HG02623 (cell line): ENCODE measurements around the gene MBP.
"Not testable (repeated sequence)": the region's sequence is repeated elsewhere in the genome, so short reads cannot be mapped to it uniquely, and the experiment has no call there.

Experiments
- ATAC-seq: cut with Tn5 transposase; IDR thresholded peaks from one replicate; pipeline ENCODE4 v1.9.1; 2021; ENCODE audit warnings: moderate library complexity; ENCODE audit not compliant: unreplicated experiment

The MBP gene

DNA sequence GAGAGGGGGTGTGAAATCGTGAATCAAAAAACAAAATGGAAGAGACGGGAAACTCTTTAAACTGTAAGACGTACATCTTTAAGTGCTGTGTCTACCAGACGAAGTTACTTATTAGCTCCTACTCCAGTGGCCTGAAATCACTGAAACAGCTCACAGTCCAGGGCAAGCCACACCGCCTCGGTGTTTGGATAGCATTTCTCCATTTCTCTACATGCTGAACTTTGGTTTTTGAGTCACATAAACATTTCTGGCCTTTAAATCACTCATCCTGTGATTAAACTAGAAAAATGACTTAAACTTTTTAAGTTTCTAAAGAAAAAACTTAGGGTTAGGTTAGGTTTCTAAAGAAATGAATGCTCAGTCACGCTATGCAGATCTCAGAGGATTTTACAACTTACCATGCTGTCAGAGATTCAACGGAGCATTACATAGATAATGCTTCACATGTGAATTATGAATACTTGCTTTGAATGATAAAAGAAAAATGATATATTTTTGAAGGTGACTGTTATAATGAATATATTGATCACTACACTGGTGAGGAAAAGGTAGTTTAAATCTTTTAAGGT is 138.4 kb downstream of the MBP start:
- no peak for ATAC-seq

DNA sequence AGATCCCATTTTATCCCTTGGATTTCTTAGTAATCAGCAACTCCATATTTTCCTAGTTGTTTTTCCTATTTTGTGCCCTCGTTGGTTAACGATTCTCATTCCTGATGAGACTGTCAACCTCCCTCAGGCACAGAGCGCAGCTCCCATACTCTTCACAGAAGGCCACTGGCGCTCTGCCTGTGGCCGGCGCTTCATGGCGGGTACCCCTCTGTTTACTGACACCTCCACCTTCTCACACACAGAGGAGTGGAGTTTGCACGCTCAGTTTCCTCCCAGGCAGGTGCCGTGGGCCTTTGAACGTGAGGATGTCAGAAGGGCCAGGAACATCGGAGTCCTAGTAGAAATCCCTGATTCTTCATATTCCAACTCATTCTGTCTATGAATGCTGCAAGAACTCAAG is 139.0 kb downstream of the MBP start:
- no peak for ATAC-seq

DNA sequence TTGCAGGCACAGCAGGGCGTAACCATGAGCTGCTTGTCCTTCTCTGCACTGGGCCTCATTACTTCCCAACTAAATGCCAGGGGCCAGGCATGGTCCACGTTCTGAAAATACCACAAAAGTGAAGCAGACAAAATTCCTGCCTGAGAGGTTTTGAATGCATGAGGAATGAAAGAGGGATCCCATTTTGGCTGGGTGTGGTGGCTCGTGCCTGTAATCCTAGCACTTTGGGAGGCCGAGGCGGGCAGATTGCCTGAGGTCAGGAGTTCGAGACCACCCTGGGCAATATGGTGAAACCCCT is 139.5 kb downstream of the MBP start:
- ATAC-seq = no peak

DNA sequence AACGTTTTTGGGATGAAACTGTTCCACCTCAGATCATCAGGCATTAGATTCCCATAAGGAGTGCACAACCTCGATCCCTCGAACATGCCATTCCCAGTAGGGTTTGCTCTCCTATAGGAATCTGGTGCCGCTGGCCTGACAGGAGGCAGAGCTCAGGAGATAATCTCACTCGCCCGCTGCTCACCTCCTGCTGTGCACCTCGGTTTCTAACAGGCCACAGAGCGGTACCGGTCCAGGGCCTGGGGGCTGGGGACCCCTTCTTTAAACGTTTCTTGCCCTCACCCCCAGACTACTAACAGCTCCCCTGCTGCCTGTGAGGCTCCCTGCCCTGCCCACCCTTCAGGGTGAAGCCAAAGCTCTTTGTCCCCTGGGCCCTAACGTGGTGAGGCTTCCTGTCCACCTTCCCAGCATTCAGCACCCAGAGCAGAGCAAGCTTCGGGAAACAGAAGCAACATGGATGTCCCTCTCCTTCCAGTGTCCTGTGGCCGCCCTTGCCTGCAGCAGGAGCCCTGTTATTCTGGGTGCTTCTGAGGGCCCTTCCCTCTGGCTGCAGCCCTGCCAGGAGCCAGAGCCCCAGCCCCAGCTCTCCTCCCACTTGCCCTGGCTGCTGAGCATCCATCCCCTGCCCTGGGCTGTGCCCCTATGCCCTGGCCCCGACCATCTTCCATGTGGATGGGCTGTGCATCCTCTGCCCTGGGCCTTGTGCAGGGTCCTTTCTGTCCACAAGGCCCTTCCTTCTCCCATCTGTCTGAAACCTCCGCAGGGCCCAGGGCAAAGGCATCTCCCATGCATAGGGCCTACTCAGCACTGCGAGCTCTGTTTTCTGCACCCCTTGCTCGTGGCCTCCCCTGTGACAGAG is 140.1 kb downstream of the MBP start:
- ATAC-seq = no peak

DNA sequence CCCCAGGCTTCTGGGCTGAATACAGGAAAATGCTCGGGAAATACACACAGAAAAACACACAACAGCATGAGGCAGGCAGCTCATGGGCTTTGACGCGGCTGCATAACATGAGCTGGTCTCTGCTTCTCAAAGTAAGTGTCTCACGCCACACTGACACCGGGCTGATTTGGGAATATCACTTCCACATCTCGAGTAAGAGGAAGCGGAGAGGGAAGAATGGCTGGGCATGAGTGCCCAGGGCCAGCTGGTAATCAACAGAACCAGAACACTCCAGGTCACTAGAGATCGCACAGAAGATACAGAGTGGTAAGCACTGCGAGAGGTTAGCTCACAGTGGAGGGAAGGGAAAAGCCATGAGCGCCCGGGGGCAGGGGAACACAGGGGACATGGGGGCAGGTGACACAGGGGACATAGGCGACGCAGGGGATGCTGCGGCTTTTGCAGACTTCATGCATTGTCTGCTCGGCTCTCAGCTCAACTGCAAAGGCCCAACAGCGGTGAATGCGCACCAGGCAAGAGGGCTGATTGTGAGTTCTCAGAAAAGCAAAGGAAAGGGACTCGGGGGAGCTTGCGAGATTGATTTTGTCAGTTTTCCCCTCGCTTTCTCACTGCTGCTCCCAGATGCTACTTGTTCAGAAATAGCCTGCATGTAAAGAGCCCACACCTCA is 141.4 kb downstream of the MBP start:
- ATAC-seq = no peak

DNA sequence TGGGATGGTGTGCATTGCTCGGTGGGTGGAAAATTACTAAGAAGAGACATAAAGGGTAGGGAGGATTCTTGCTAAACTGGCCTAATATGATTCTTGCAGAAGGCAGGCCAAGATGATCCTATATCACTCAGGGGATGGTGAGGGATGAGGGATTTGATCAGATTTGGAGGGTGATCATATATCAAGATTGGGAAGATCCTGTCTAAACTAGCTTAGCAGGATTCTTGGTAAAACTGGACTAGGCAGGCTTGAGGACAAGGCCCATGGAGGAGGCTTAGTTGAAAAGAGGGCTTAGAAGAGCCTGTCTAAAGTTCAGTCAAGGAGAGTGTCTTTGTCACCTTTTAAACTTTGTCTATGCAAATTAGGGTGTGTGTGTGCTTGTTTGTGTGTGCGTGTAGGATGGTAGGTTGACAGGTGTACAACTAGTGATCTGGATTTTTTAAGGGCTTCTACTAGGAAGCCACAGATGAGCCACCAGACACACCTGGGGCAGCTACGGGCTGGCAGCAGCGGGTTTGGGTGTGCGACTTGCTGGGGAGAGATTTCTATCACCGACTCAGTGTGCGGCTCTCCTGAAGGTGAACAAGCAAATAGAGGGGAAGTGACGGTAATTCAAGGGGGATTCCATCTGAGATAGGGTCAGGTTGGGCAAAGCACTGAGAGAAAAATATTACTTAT is 142.1 kb downstream of the MBP start:
- not testable (repeated sequence) for ATAC-seq

DNA sequence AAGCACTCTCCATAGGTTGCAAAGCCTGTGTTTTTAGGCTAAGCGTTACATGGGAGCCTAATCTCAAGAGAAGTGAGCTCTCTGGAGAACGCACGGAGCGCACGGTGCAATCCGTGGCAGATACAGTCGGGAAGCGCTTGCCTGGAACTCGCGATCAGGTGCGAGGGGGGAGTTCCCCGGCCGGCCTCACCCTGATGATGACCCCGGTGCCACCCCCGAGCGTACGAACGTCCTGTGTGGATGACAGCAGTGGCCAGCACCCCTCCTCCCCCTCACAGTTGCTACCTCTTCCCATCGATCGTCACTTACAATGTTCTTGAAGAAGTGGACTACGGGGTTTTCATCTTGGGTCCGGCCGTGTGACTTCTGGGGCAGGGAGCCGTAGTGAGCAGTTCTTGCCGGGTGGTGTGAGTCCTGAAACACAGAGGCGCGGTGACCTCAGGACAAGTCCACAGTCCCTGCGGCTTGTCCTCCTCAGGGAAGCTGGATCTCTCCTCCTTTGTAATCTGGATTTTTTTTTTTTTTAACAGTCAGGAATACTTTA is 142.9 kb downstream of the MBP start:
- ATAC-seq = no peak

DNA sequence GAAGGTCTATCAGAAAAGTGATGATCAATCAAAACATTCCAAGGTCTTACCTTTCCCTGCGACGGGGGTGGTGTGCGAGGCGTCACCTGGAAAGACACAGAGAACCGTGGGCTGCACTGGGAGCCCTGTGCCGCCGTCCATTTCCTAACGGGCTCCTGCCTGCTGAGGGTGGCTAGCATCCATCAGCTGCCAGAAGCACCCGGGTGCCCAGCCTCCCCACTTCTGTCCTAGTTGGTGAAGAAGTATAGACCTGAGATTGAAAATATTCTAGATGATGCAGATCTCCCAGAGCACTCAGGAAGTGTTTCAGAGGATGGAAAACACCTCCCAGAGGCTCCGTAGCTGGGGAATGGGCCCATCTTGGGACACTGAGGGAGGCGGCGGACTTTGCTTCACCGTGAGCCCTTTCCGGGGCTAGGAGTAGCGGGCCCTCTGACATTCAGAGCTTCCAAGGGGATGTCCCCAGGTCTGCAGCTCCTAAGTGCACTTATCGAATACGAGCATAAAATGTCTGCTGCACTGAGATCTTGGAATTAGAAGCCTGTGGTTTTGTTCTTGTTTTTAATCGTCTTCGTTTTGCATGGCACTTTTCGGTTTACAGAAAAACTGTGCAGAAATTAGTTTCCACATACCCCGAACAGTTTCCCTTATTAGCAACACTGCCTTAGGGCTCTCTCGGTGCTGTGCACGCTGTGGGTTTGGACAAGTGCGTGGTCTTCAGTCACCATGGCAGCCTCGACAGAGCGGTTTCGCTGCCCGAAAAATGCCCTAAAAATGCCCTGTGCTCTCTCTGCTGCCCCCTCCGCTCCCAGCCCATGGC is 143.5 kb downstream of the MBP start:
- no peak for ATAC-seq

DNA sequence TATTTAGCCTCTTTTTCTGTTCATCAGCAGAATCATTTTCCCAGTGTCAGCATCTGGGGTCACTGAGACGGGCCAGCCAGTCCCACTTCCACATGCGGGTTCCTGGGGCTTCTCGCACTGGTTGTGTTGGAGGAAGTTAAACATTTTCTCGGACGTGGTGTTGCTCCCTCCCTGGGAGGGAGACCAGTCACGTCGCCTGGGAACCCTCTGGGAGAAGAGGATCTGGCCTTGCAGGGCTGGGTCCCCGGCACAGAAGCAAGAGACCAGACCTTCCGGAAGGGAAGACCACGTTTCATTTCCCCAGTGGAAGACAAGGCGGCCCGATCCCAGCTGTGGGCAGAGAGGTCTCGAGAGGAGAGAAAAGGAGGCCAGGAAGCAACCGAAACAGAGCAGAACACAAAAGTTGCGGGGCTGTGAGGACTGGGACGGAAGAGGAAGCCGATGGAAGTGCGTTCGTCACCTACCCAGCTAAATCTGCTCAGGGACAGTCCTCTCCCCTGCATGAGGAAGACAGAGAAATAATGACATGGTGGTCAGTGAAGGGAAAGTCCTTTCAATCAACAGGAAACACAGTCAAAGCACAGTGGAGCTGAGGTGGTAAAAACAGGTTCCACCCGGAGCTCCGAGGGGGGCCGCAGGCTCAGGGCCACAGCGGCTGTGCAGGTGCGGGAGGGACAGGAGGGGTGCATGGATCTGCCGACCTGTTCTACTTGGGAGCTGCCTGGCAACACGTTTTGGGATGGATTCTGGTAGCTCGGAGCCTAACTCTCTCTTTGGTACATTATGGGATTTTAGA is 144.4 kb downstream of the MBP start:
- ATAC-seq = no peak

DNA sequence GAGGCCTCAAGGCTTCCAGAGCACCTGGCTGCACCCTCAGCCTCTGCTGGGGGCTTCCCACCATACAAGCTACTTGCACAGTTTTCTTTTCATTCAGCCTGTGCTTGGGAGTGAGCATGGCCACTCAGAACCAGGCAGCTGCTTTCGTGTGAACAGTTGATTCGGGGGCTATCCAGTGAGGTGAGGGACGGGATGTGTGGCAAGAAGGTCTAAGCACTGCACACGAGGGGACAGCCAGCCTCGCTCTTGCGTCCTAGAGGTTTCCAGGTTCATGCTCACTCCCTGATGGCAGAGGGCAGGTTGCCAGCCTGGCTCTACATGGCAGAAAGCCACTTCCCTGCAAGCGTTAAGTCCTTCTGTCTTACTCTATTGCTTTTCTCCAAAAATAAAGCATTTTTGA is 146.2 kb downstream of the MBP start:
- ATAC-seq = no peak

DNA sequence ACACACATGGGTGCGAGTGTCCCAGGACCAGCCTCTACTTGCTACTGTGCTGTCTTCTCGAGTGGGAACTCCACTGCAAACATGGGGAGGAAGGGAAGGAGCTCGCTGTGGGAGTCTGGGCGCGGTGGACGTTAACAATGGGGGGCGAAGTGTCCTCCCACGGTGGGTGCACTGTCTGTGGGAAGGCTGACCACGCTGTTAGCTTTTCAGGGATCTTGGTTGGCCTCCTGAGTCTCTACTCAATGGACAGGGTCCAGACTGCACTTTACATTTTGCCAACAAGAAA is 146.7 kb downstream of the MBP start:
- ATAC-seq = no peak

DNA sequence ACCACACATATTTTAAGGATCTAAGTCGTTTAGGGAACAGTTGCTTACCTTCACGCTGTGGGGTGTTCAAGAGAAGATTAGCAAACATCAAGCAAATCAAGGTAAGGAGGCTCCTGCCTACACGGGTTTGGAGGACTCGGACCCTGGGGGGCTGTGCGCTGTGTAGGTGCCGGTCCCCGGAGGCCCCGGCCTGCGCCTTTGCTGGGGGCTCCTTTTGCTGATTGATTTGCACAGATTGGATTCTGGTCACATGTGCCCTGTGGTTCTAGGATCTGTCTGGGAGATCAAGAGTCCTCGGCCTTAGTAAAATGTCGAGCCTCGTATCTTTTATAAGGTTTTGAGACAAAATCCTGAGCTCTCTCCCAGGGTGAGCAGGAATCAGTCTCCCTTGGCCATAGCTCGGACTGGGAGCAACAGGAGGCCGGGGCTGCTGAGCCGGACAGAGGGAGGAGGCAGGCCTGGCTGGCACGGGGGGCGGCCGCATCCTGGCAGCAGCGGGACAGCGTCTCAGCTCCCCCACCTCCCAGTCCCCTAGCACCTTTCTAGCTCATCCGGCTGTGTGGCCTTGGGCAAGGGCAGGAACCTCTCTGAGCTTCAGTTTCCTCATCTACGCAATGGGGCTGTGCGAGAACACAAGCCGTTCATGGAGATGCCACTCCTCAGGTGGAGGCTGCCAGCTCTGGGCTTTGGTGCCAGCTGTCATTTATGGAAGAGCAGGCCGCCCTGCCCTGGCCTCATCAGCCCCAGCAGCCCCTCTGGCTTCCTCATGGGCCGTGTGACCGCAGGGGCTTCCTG is 147.2 kb downstream of the MBP start:
- ATAC-seq = no peak

DNA sequence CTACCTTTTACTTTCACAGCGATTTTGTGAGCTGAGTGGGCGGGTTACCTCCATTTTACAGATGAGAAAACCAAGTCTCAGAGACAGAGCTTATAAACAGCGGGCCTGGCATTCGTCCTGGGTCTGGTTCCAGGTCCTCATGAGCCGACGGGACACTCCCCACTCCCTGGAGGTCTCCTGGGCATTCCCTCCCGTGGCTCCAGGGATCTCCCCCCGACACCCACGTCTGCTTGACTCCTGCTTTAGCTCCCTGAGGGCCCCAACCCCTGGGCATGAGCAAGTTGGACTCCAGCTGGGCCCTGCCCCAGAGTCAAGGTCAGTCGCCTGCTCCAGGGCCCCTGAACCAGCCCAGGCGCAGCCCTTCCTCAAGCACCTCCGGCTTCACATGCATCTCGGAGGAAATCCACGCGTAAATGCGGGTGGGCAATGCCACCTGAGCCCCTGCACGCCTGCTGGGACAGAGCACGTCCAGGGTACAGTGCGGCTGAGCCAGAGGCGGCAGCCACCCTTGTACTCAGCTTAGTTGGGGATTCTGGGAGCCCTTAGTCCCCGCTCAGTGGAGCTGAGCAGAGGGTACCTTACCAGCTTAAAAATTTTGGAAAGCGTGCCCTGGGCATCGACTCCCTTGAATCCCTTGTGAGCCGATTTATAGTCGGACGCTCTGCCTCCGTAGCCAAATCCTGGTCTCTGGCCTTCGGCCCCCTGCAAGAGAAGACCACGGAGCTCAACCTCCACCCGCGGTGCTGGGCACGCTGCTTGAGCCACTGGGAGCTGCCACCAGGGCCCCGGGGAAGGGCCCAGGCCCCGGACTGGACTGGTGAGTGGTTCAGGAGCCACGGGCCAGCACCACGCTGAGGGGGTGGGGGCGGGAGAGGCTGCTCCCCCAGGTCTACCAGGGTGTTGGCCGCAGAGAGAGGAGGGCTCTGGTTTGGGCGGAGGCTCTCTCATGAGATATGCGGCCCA is 148.1 kb downstream of the MBP start:
- ATAC-seq = no peak

DNA sequence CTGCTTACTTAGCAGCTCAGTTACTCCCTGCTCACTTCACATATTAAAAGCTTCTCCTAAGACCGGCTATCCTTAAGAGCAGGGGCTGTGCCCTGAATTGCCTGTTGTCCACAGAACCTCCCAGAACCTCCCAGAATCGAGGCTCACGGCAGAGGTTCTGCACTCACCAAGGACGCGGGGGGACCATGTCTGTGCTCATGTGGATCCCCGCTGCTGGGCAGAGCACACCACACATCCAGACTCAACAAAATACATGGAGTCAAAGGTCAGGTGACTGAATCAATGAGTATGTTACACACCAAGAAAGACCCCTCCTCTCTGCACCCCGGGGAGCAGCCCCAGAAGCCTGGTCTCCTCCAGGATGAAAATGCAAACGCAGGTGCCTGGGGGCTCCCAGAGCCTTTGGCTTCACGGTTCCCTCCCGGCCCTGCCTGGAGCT is 149.0 kb downstream of the MBP start:
- ATAC-seq = no peak

DNA sequence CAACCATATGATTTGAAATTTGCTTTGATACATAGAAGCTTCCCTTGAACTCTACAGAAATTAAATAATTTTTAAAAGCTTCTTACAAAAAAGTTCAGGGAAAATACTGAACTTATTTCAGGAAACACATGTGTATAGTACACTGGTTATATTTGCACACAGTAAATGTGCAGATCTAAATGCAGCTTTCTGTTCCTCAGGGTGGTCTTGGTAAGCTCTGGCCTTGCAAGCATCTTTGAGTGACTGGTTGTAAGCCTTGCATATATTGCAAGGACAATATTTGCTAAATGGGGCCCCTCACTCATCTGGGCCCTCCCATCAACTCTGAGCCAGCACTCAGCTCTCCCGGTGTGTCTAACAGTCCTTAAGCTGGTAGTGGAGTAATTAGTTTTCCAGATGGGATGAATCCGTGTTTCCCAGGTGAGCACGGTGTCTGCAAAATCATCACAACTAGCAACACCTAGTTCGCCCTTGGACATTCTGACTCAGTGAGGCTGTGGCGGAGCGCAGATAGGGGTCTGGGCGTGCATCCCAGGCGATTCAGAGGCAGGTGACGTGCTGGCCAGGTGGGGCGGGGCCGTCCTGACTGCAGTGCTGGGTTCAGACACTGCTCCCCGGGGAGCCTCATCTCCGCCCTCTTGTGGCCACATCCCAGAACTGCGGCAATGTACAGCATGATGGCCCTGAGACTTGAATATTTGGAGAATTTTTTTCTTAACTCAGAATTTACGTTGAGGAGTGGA is 149.6 kb downstream of the MBP start:
- ATAC-seq = peak; percentile 80

DNA sequence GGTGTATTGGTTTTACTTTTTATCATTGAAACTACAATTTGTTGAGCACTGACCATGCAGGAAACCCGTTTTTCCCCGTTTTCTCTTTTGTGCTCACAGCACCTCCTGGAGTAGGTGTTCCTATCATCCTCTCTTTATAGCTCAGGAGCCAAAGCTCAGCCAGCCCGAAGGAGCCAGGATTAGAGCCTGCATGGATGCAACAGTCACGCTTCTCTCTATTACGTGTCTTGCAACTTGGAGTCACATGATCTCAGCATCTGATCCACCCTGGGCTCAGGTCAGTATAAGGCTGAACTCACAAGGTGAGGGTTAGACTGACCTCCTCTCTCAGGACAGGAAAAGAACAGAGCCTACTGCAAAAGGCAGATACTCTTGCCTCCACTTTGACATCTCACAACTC is 150.5 kb downstream of the MBP start:
- ATAC-seq = no peak

DNA sequence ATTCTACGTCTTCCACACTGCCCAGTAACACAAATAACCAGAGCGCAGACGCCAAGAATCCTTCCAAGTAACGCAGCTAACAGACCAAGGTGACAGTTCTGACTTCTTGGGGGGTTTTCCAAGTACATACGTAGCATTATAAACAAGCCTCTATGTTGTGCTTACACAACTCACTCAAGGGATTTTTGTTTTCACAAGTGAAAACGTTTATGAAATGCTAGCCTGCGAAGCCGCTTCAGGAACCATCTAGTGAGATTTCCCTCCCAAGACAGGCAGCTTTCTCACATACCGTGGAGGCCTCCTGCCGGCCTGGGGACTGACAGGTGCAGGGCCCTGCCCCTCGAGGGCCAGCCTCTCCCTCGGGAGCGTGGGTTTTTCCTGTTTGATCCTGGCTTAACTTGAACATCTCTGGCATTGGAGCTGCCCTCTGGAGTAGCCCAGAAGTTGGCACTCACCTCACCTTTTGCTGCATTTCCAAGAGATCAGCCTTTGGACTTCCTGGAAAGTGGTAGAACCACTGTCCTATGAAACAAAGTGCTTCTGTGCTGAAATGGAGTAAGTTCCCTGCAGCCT is 151.1 kb downstream of the MBP start:
- ATAC-seq = peak; percentile 51
